Hematopoietic multipotent progenitor cell (in vitro differentiated cells): ENCODE results near the gene COBLL1. TPM values are rescaled to one million over a fixed set of nuclear protein-coding genes. Genes with fewer than 3 reads are reported as not detected.
A peak's percentile ranks its signal among the peaks of the same experiment; 100 is the strongest.
"Not testable (repeated sequence)": the region's sequence is repeated elsewhere in the genome, so short reads cannot be mapped to it uniquely, and the experiment has no call there.

Source experiments
- DNase-seq, 3 donors: peaks; one replicate each; pipeline ENCODE4 v3.0.0-alpha.2; 2011 to 2015; ENCODE audit warnings: low read depth in 2 of 3, low spot score in 2 of 3
- total RNA-seq: library from RNA; depleted of rRNA; stranded (reverse); fragments of >200 nt; gene quantifications from one replicate; pipeline ENCODE4 v1.2.3, GENCODE V29; 2012

COBLL1 gene
- total RNA-seq, 1 donor, result 10.2 TPM

GRCh38 chr2:164719996-164720941 is 121.4 kb downstream of the COBLL1 start:
- no peak for DNase-seq

- peak in 1 of 3 donors; percentile 63 for DNase-seq
Measured at GRCh38 chr2:164717000-164717803, 124.4 kb downstream of the COBLL1 start.

- no peak for DNase-seq
Measured at GRCh38 chr2:164714471-164714870, 127.2 kb downstream of the COBLL1 start.

GRCh38 chr2:164711766-164712138 is 129.9 kb downstream of the COBLL1 start:
- DNase-seq, result no peak

- DNase-seq, result no peak
Measured at GRCh38 chr2:164710837-164711765, 130.5 kb downstream of the COBLL1 start.

GRCh38 chr2:164710252-164710836 is 131.3 kb downstream of the COBLL1 start:
- not testable (repeated sequence) for DNase-seq

- no peak for DNase-seq
Measured at GRCh38 chr2:164706522-164706921, 135.1 kb downstream of the COBLL1 start.

GRCh38 chr2:164705412-164706167 is 136.0 kb downstream of the COBLL1 start:
- DNase-seq, result no peak

GRCh38 chr2:164703915-164704706 is 137.5 kb downstream of the COBLL1 start:
- no peak for DNase-seq

- no peak for DNase-seq
Measured at GRCh38 chr2:164701565-164701964, 140.1 kb downstream of the COBLL1 start.

- DNase-seq, result no peak
Measured at GRCh38 chr2:164700390-164700789, 141.2 kb downstream of the COBLL1 start.

GRCh38 chr2:164697688-164698461 is 143.7 kb downstream of the COBLL1 start:
- peak in 1 of 3 donors; percentile 28 for DNase-seq

- peak in 1 of 3 donors; percentile 1 for DNase-seq
Measured at GRCh38 chr2:164696634-164697033, 145.0 kb downstream of the COBLL1 start.

- no peak for DNase-seq
Measured at GRCh38 chr2:164694275-164694695, 147.3 kb downstream of the COBLL1 start.

- no peak for DNase-seq
Measured at GRCh38 chr2:164693834-164694233, 147.8 kb downstream of the COBLL1 start.

GRCh38 chr2:164693390-164693789 is 148.2 kb downstream of the COBLL1 start:
- no peak for DNase-seq

- DNase-seq, result no peak
Measured at GRCh38 chr2:164692958-164693357, 148.7 kb downstream of the COBLL1 start.

GRCh38 chr2:164692114-164692513 is 149.5 kb downstream of the COBLL1 start:
- no peak for DNase-seq
